ENCODE results near the gene GLA.

DNA sequence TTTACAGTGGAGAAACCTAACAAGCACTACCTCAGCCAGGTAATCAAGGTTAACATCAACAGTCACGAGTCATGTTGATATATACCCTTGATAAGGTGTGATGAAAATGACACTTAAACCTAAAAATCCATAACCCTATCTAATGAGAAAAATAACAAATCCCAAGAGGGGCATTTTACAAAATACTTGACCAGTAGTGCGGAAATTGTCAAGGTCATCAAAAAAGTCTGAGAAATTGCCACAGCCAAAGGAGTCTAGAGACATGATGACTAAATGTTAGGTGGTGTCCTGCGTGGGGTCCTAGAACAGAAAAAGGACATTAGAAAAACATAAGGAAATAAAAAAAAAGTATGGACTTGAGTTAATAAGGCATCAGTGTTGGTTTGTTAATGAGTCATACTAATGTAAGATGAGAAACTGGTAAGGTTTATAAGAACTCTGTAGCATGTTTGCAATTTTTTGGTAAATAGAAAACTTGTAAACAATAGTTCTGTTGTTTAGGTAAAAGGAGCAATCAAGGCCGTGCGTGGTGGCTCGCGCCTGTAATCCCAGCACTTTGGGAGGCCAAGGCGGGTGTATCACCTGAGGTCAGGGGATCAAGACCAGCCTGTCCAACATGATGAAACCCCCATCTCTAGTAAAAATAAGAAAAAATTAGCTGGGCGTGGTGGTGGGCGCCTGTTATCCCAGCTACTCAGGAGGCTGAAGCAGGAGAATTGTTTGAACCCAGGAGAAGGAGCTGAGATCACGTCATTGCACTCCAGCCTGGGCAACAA lies 14.0 kb downstream of the GLA start:
- TF ChIP-seq CTCF (IDR thresholded peaks at IDR 0.05) = no peak
- TF ChIP-seq EP300 (IDR thresholded peaks at IDR 0.05) = no peak
- no peak for TF ChIP-seq POLR2AphosphoS5 (IDR thresholded peaks at IDR 0.05)
- no peak for TF ChIP-seq POLR2A (IDR thresholded peaks at IDR 0.05)

Data from stomach (tissue), 4 donors.